NT2/D1 (cell line): ENCODE data around the gene CXCR5.

Source experiments
- SUZ12 ChIP-seq: IDR thresholded peaks from 2 replicates; pipeline ENCODE4 v1.6.1; 2011; ENCODE audit not compliant: insufficient read length, insufficient read depth; ENCODE audit errors: extremely low read depth
- YY1 ChIP-seq: IDR thresholded peaks from 2 replicates; pipeline ENCODE4 v1.6.1; 2011; ENCODE audit not compliant: insufficient read length, insufficient read depth
- ZNF274 ChIP-seq: IDR thresholded peaks from 2 replicates; pipeline ENCODE4 v1.6.1; 2011; ENCODE audit warnings: mild to moderate bottlenecking, low read depth, low read length

GRCh38 chr11:118921929-118922744 lies 38.4 kb downstream of the CXCR5 start:
- no peak for TF ChIP-seq YY1
- no peak for TF ChIP-seq ZNF274
- TF ChIP-seq SUZ12 = no peak
